Thoracic aorta (tissue), 2 donors: ENCODE measurements around the gene LUZP2. TPM values are rescaled to one million over a fixed set of nuclear protein-coding genes. Genes with fewer than 3 reads are reported as not detected.

Experiments used
- ATAC-seq: fragments of 150-250 bp; one replicate; pipeline ENCODE4 v1.8.0; 2017; ENCODE audit warnings: low read depth; ENCODE audit not compliant: insufficient number of reproducible peaks, low FRiP score
- DNase-seq: peaks from one replicate; pipeline ENCODE4 v3.0.0-alpha.2; 2020; ENCODE audit warnings: low spot score
- H3K27ac ChIP-seq, 2 donors: fragments of 200-600 bp; sonication (generic); 1 replicate in 1 of 2; 2 replicates in 1 of 2; pipeline ENCODE4 v1.5.1; 2016; ENCODE audit warnings: mild to moderate bottlenecking in 2 of 2, moderate library complexity in 2 of 2
- H3K27me3 ChIP-seq: fragments of 200-600 bp; sonication (generic); replicated peaks from 2 replicates; pipeline ENCODE4 v1.6.0; 2016; ENCODE audit warnings: mild to moderate bottlenecking; ENCODE audit not compliant: insufficient read depth
- H3K36me3 ChIP-seq: fragments of 200-600 bp; sonication (generic); one replicate; pipeline ENCODE4 v1.5.1; 2016
- H3K4me1 ChIP-seq, 2 donors: fragments of 200-600 bp; sonication (generic); 1 replicate in 1 of 2; 2 replicates in 1 of 2; pipeline versions ENCODE4 v1.5.1 to v1.6.0; 2016; ENCODE audit warnings: low read depth in 2 of 2, mild to moderate bottlenecking in 1 of 2; ENCODE audit not compliant: control insufficient read depth in 1 of 2
- H3K4me3 ChIP-seq: fragments of 200-600 bp; sonication (generic); 2 replicates; pipeline ENCODE4 v1.5.1; 2016; ENCODE audit warnings: mild to moderate bottlenecking
- H3K9me3 ChIP-seq: fragments of 200-600 bp; sonication (generic); 2 replicates; pipeline ENCODE4 v1.5.1; 2016
- total RNA-seq, 2 donors: library from RNA; depleted of rRNA; stranded (reverse); fragments of >200 nt; gene quantifications; one replicate each; pipeline versions ENCODE4 v1.1.0 to v1.2.3, GENCODE V29; 2016
- TF ChIP-seq, protein P1 (sequence below): fragments of 200-600 bp; sonication (generic); IDR thresholded peaks from one replicate; pipeline ENCODE4 v1.5.1; 2019; ENCODE audit warnings: antibody characterized with exemption

LUZP2 gene
- total RNA-seq, 2 donors from 2014 or later: 0.41 TPM; not detected in 1

DNA sequence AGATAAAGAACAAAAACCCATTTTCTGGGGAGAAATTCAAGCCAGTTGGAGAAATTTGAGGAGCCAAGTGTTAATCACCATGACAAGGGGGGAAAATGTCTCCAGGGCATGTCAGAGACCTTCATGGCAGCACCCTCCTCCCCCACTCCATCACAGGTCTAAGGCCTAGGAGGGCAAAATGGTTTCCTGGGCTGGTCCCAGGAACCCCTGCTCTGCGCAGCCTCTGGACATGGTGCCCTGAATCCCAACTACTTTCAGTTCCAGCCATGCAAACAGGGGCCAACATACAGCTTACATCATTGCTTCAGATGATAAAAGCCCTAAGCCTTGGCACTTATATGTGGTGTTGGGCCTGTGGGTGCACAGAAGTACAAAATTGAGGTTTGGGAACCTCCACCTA lies 167.5 kb downstream of the LUZP2 start:
- H3K9me3 ChIP-seq: no peaks in the 10 kb centered on the region
- H3K27ac ChIP-seq: no peak overlapping the region
- no peaks in the 10 kb centered on the region for H3K36me3 ChIP-seq
- TF ChIP-seq, protein P1, sequence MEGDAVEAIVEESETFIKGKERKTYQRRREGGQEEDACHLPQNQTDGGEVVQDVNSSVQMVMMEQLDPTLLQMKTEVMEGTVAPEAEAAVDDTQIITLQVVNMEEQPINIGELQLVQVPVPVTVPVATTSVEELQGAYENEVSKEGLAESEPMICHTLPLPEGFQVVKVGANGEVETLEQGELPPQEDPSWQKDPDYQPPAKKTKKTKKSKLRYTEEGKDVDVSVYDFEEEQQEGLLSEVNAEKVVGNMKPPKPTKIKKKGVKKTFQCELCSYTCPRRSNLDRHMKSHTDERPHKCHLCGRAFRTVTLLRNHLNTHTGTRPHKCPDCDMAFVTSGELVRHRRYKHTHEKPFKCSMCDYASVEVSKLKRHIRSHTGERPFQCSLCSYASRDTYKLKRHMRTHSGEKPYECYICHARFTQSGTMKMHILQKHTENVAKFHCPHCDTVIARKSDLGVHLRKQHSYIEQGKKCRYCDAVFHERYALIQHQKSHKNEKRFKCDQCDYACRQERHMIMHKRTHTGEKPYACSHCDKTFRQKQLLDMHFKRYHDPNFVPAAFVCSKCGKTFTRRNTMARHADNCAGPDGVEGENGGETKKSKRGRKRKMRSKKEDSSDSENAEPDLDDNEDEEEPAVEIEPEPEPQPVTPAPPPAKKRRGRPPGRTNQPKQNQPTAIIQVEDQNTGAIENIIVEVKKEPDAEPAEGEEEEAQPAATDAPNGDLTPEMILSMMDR: no peak
- no peak overlapping the region for H3K4me3 ChIP-seq
- ATAC-seq (no peak), DNase-seq (no peak)
- no peaks in the 10 kb centered on the region for H3K4me1 ChIP-seq
- H3K27me3 ChIP-seq: no peaks in the 10 kb centered on the region

DNA sequence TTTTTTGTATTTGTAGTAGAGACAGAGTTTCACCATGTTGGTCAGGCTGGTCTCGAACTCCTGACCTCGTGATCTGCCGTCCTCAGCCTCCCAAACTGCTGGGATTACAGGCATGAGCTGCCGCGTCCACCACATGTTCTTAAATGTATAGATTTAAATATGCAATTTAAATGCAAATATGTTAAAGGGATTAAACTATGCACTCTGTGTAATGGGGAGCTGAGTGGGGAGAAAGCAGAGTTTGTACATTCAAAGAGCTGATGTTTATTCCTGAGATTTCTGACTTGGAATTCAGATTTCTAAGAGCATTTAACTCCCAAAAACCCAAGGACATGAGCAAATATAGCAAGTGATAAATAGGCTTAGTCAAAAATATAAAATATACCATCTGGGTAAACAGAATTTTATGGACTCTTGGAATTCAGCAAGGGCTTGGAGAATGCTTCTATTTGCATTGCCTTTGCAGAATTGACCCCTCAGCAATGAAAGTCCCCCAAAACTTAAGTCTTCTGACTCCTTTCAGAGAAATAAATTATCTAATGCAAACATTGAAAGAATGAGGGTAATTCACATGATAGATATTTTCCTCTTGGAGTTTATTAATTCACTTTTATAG lies 170.6 kb downstream of the LUZP2 start:
- Histone ChIP-seq H3K9me3 (no peaks in the 10 kb centered on the region), H3K27me3 (no peaks in the 10 kb centered on the region), H3K27ac (no peak overlapping the region), H3K4me3 (no peak overlapping the region), H3K36me3 (no peaks in the 10 kb centered on the region), H3K4me1 (no peaks in the 10 kb centered on the region)
- TF ChIP-seq, protein P1: no peak
- DNase-seq (no peak), ATAC-seq (no peak)

DNA sequence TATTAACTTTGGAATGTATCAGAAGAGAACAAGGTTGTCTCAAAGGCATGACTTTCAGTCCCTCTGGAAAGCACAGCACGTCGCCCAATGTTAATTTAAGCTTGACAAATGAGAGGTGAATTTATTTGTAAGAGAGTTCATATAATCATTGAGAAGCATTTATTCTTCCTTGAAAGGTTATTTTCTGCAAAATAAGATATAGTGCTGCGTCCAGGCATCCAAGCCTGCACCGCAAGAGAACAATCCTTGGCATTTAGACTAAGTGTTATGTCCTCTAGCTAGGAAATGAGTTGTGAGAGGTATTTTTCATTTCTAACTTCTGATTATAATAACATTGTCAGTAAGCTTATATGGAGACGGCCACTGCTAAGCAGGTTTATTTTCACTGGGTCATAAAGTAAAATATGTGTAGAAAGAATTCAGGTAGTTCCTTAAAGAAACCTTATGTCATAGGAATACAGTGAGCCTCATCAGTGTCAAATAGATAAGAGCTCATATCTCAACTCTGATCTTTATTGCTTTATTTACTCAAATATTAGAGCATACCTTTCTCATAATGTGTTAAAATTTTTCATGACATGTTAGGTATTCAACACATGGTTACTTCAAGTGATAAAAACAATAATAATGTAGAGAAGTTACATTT lies 182.0 kb downstream of the LUZP2 start:
- Histone ChIP-seq H3K27me3 (no peaks in the 10 kb centered on the region), H3K36me3 (no peaks in the 10 kb centered on the region), H3K9me3 (no peaks in the 10 kb centered on the region), H3K4me3 (no peak overlapping the region), H3K4me1 (no peaks in the 10 kb centered on the region), H3K27ac (no peak overlapping the region)
- TF ChIP-seq, protein P1: no peak
- ATAC-seq (no peak), DNase-seq (no peak)

DNA sequence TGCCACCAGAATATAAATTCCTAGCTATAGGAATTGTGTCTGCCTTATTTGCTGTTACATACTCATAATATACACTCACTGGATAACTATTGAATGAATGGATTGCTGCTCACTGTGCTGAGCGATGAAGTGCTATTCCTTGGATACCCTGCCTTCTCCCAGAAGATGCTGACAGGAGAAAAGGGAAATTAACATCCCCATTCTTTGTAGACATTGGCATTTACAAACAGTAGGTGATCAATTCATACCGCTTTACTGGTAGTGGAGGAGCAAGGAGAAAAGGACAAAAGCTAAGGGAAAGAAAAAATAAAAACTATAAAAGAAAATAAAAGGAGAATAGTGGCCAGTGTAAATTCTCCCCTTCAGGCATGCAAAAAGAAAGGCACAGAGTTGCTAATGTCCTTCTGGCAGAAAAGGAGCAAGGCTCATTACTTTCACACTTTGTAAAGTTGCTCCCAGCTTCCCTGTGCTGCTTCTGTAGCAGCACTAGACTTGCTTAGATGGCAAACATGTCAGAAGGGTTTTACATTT lies 183.0 kb downstream of the LUZP2 start:
- Histone ChIP-seq H3K36me3 (no peaks in the 10 kb centered on the region), H3K4me1 (no peaks in the 10 kb centered on the region), H3K9me3 (no peaks in the 10 kb centered on the region), H3K27me3 (no peaks in the 10 kb centered on the region), H3K27ac (no peak overlapping the region), H3K4me3 (no peak overlapping the region)
- ATAC-seq (no peak), DNase-seq (no peak)
- TF ChIP-seq, protein P1: no peak

DNA sequence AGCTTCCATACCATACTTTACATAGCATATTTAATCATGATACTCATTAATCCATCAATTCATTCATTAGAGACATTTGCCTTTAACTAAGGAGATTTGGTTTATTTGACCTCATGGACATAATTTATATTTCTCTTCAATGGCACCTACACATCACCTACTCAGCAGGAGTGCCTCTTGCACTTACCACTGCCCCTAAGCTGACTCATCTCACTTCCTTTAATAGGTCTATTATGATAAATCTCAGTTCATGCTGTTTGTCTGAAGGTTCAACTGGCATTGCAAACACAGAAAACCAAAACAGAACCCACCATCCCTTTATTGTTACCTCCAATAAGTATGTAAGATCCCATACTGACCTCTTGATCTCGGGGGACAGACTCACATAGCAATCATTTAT lies 186.7 kb downstream of the LUZP2 start:
- TF ChIP-seq, protein P1: no peak
- H3K27ac ChIP-seq: no peak overlapping the region
- no peaks in the 10 kb centered on the region for H3K27me3 ChIP-seq
- no peaks in the 10 kb centered on the region for H3K36me3 ChIP-seq
- ATAC-seq: no peak
- DNase-seq: no peak
- H3K4me3 ChIP-seq: no peak overlapping the region
- no peaks in the 10 kb centered on the region for H3K9me3 ChIP-seq
- no peaks in the 10 kb centered on the region for H3K4me1 ChIP-seq
